Endothelial cell of umbilical vein (primary cell): ENCODE results near the gene NUBPL. TPM values are rescaled to one million over a fixed set of nuclear protein-coding genes. Genes with fewer than 3 reads are reported as not detected.

Source experiments
- BruUV-seq: library from RNA; stranded (reverse); fragments of 400-500 nt; replicated peaks from 2 replicates; lab custom pipeline; 2021; lab: Mats Ljungman, UMichigan
- CTCF ChIA-PET: fragments of 300-600, 350-600 bp; sonication (Branson Sonifier 250); formaldehyde crosslinking; loops from one replicate; lab custom pipeline; 2021; ENCODE audit warnings: antibody characterized with exemption, inconsistent platforms; lab: Charles Lee
- POLR2A ChIA-PET: fragments of 300-600, 350-600 bp; sonication (Branson Sonifier 250); formaldehyde crosslinking; loops from one replicate; lab custom pipeline; 2021; ENCODE audit warnings: antibody characterized with exemption, inconsistent platforms; lab: Charles Lee
- DNase-seq: peaks from one replicate; pipeline ENCODE4 v3.0.0-alpha.2; 2011; ENCODE audit warnings: low read depth, low spot score
- FAIRE-seq: peaks from 2 replicates; lab custom pipeline; 2011; peaks lifted over from hg19 to GRCh38; lab: Jason Lieb, UNC
- H2AFZ ChIP-seq: 2 replicates; pipeline ENCODE4 v1.6.0; 2012; ENCODE audit warnings: low read depth, low read length, control low read depth, inconsistent platforms
- H3K27ac ChIP-seq: 2 replicates; pipeline ENCODE4 v1.5.1; 2011; ENCODE audit warnings: low read depth, mild to moderate bottlenecking, control low read depth, low read length, moderate library complexity; ENCODE audit not compliant: insufficient read depth
- H3K27me3 ChIP-seq, 2 experiments: 2 replicates each; pipeline versions ENCODE4 v1.6.0 to v1.6.1; 2011; ENCODE audit warnings: low read length in 2 of 2, mixed read lengths in 1 of 2; ENCODE audit not compliant: control insufficient read depth in 2 of 2, insufficient read depth in 2 of 2
- H3K36me3 ChIP-seq, 2 experiments: 2 replicates in 1 of 2; 3 replicates in 1 of 2; pipeline ENCODE4 v1.5.1; 2011; ENCODE audit warnings: low read length in 2 of 2, mild to moderate bottlenecking in 1 of 2, moderate library complexity in 1 of 2; ENCODE audit not compliant: control insufficient read depth in 2 of 2, insufficient read depth in 2 of 2; ENCODE audit errors: extremely low read depth in 1 of 2
- H3K4me1 ChIP-seq: 3 replicates; pipeline ENCODE4 v1.5.1; 2011; ENCODE audit warnings: mild to moderate bottlenecking, low read length; ENCODE audit not compliant: control insufficient read depth, insufficient read depth; ENCODE audit errors: extremely low read depth
- H3K4me2 ChIP-seq: 2 replicates; pipeline ENCODE4 v1.6.1; 2011; ENCODE audit warnings: low read length, control low read depth, mixed read lengths; ENCODE audit not compliant: insufficient read depth
- H3K4me3 ChIP-seq, 3 experiments: fragments of 200-600 bp in 1 of 3; sonication (generic), shearing (Covaris generic) in 1 of 3; replicated peaks in 1 of 3; 2 replicates each; pipeline ENCODE4 v1.5.1; 2011 to 2016; ENCODE audit warnings: control low read depth in 3 of 3, low read length in 3 of 3, mild to moderate bottlenecking in 2 of 3, inconsistent platforms in 1 of 3, low read depth in 1 of 3, moderate library complexity in 1 of 3; ENCODE audit not compliant: insufficient read depth in 1 of 3
- H3K79me2 ChIP-seq: 2 replicates; pipeline ENCODE4 v1.6.0; 2012; ENCODE audit warnings: low read length, inconsistent platforms; ENCODE audit not compliant: control insufficient read depth, insufficient read depth
- H3K9ac ChIP-seq: replicated peaks from 2 replicates; pipeline ENCODE3; 2011; ENCODE audit warnings: low read length, control low read depth; ENCODE audit not compliant: insufficient read depth; ENCODE audit errors: extremely low read depth
- H3K9me1 ChIP-seq: replicated peaks from 3 replicates; pipeline ENCODE4 v1.6.0; 2011; ENCODE audit warnings: mild to moderate bottlenecking, low read length; ENCODE audit not compliant: control insufficient read depth, insufficient read depth; ENCODE audit errors: extremely low read depth
- H3K9me3 ChIP-seq: replicated peaks from 2 replicates; pipeline ENCODE4 v1.5.1; 2012; ENCODE audit warnings: low read length, inconsistent platforms; ENCODE audit not compliant: control insufficient read depth, insufficient read depth
- H4K20me1 ChIP-seq: replicated peaks from 2 replicates; pipeline ENCODE3; 2011; ENCODE audit warnings: mild to moderate bottlenecking, low read length; ENCODE audit not compliant: control insufficient read depth, insufficient read depth; ENCODE audit errors: extremely low read depth
- EZH2 ChIP-seq: IDR thresholded peaks from 2 replicates; pipeline ENCODE4 v1.6.1; 2012; ENCODE audit warnings: borderline replicate concordance, low read depth, mild to moderate bottlenecking, moderate library complexity, low read length, inconsistent platforms; ENCODE audit not compliant: severe bottlenecking
- FOS ChIP-seq: IDR thresholded peaks from 2 replicates; pipeline ENCODE4 v1.6.1; 2011; ENCODE audit warnings: mild to moderate bottlenecking, low read length, moderate library complexity, borderline replicate concordance; ENCODE audit not compliant: insufficient read depth
- GATA2 ChIP-seq: IDR thresholded peaks from 2 replicates; pipeline ENCODE4 v1.7.0; 2011; ENCODE audit warnings: low read depth, mild to moderate bottlenecking, moderate library complexity, mixed read lengths, low read length; ENCODE audit not compliant: insufficient read length, insufficient read depth
- JUN ChIP-seq: IDR thresholded peaks from 2 replicates; pipeline ENCODE4 v1.6.1; 2011; ENCODE audit warnings: borderline replicate concordance, low read depth; ENCODE audit not compliant: insufficient read length, insufficient read depth
- MYC ChIP-seq: IDR thresholded peaks from one replicate; pipeline ENCODE4 v1.6.1; 2011; ENCODE audit warnings: mild to moderate bottlenecking, low read depth, low read length
- POLR2A ChIP-seq: IDR thresholded peaks from 2 replicates; pipeline ENCODE4 v1.6.1; 2012; ENCODE audit warnings: low read depth, mild to moderate bottlenecking, control low read depth, low read length
- POLR2AphosphoS5 ChIP-seq: IDR thresholded peaks from 2 replicates; pipeline ENCODE4 v1.6.1; 2012; ENCODE audit warnings: low read depth, mild to moderate bottlenecking, control low read depth, low read length, moderate library complexity; ENCODE audit not compliant: insufficient read depth
- dilution Hi-C: fragments of 300-500 bp; cut with MboI; formaldehyde crosslinking; loops from one replicate; pipeline ENCODE4 v1.15.0; 2019; ENCODE audit warnings: low sequenced_read_pairs; ENCODE audit not compliant: extremely low pct_ligation_motif_present
- intact Hi-C: fragments of 100-400 bp; cut with micrococcal nuclease; formaldehyde crosslinking; loops from one replicate; pipeline ENCODE4 v1.10.0; 2022
- polyA plus RNA-seq, 4 experiments: library from polyadenylated mRNA; depleted of rRNA in 3 of 4; stranded (reverse) in 3 of 4; unstranded in 1 of 4; fragments of >200 nt; gene quantifications; 2 replicates each; pipeline versions ENCODE4 v1.2.1 to v1.2.3, GENCODE V29; 2011 to 2012; ENCODE audit warnings: missing spikeins in 1 of 4
- total RNA-seq: library from RNA; stranded (reverse); gene quantifications from 2 replicates; pipeline ENCODE4 v1.2.3, GENCODE V29; 2021
- TF ChIP-seq, protein P1 (sequence below): IDR thresholded peaks from 2 replicates; pipeline ENCODE4 v1.6.1; 2011; ENCODE audit not compliant: insufficient read depth, insufficient read length
- TF ChIP-seq, protein P2 (sequence below), 2 donors: IDR thresholded peaks; 1 replicate in 1 of 2; 2 replicates in 1 of 2; pipeline ENCODE4 v1.5.1; 2011; ENCODE audit warnings: low read length in 2 of 2, mild to moderate bottlenecking in 2 of 2, moderate library complexity in 2 of 2, control low read depth in 1 of 2, inconsistent platforms in 1 of 2, low read depth in 1 of 2; ENCODE audit not compliant: insufficient read depth in 1 of 2; ENCODE audit errors: extremely low read depth in 1 of 2

Gene NUBPL
- total and polyA plus RNA-seq, 2 donors (not counting 3 experiments of a cell fraction or from before 2014, with no cell fraction given): 2.1 to 12.3 TPM

DNA sequence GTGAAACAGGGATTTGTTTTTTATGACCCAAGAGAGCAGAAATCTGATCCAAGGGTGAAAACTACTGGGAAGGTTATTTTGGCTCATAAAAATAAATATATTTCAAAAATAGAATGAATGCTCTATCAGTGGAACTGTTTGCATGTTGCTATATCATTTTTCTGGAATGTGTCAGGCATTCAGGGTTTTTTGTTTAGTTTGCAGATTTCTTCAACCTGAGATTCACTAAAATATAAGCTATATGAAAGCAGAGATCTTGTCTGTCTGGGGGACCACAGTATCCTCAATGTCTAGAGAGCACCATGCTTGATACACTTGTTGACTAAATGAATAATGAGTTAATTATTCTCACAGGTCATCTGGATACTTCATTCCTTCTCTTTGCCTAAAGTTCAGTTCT is 165.1 kb downstream of the NUBPL start:
- no peaks in the 10 kb centered on the region for H3K9me3 ChIP-seq
- TF ChIP-seq POLR2AphosphoS5: no peak
- TF ChIP-seq, protein P1, sequence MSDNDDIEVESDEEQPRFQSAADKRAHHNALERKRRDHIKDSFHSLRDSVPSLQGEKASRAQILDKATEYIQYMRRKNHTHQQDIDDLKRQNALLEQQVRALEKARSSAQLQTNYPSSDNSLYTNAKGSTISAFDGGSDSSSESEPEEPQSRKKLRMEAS: no peak
- no peak for TF ChIP-seq POLR2A
- TF ChIP-seq, protein P2, sequence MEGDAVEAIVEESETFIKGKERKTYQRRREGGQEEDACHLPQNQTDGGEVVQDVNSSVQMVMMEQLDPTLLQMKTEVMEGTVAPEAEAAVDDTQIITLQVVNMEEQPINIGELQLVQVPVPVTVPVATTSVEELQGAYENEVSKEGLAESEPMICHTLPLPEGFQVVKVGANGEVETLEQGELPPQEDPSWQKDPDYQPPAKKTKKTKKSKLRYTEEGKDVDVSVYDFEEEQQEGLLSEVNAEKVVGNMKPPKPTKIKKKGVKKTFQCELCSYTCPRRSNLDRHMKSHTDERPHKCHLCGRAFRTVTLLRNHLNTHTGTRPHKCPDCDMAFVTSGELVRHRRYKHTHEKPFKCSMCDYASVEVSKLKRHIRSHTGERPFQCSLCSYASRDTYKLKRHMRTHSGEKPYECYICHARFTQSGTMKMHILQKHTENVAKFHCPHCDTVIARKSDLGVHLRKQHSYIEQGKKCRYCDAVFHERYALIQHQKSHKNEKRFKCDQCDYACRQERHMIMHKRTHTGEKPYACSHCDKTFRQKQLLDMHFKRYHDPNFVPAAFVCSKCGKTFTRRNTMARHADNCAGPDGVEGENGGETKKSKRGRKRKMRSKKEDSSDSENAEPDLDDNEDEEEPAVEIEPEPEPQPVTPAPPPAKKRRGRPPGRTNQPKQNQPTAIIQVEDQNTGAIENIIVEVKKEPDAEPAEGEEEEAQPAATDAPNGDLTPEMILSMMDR (IDR thresholded peaks at IDR 0.05; ENCODE audit: extremely low read depth in 1 of 2, insufficient read depth in 1 of 2, low read depth in 1 of 2, low read length in 2 of 2): no peak
- TF ChIP-seq MYC: no peak
- no peak for TF ChIP-seq JUN
- no peak for TF ChIP-seq GATA2
- TF ChIP-seq EZH2: no peak
- no peak for TF ChIP-seq FOS
- no peak overlapping the region for H3K27ac ChIP-seq
- DNase-seq (no peak), FAIRE-seq (no peak)
- no peaks in the 10 kb centered on the region for H3K27me3 ChIP-seq
- CTCF ChIA-PET: interaction anchor here (1.1 kb wide), 1 partner anchor 9 kb away, joined by 6 read pairs; no protein-coding TSS in a partner anchor
- no peak overlapping the region for H3K4me3 ChIP-seq
- H3K4me2 ChIP-seq: no peak overlapping the region
- no peaks in the 10 kb centered on the region for H3K9me1 ChIP-seq
- H4K20me1 ChIP-seq: no peaks in the 10 kb centered on the region
- no peaks in the 10 kb centered on the region for H3K4me1 ChIP-seq
- no TSS peak for BruUV-seq
- H3K9ac ChIP-seq: no peak overlapping the region
- no peaks in the 10 kb centered on the region for H3K36me3 ChIP-seq
- H3K79me2 ChIP-seq: no peaks in the 10 kb centered on the region
- H2AFZ ChIP-seq: no peak overlapping the region
- POLR2A ChIA-PET: no interaction called here
- dilution Hi-C loops: no loop called here
- intact Hi-C loops: no loop called here
